GM21360 (cell line): ENCODE measurements around the gene DIABLO.
"Not testable (repeated sequence)": the region's sequence is repeated elsewhere in the genome, so short reads cannot be mapped to it uniquely, and the experiment has no call there.

Experiments
- ATAC-seq: cut with Tn5 transposase; IDR thresholded peaks from one replicate; pipeline ENCODE4 v1.9.1; 2021; ENCODE audit warnings: mild to moderate bottlenecking, moderate library complexity; ENCODE audit not compliant: unreplicated experiment

DIABLO gene

GRCh38 chr12:122190842-122191668, 34.8 kb downstream of the DIABLO start:
- ATAC-seq, result no peak

GRCh38 chr12:122189626-122190475, 36.0 kb downstream of the DIABLO start:
- ATAC-seq, result no peak

GRCh38 chr12:122187466-122187865, 38.4 kb downstream of the DIABLO start:
- no peak for ATAC-seq

GRCh38 chr12:122185494-122186082, 40.3 kb downstream of the DIABLO start:
- ATAC-seq, result no peak

GRCh38 chr12:122185079-122185478, 40.8 kb downstream of the DIABLO start:
- no peak for ATAC-seq

- no peak for ATAC-seq
Observed at GRCh38 chr12:122184517-122184916, 41.3 kb downstream of the DIABLO start.

GRCh38 chr12:122183588-122183940, 42.3 kb downstream of the DIABLO start:
- ATAC-seq, result no peak

- ATAC-seq, result no peak
Observed at GRCh38 chr12:122182887-122183587, 42.8 kb downstream of the DIABLO start, which contains the start of gene LRRC43. Gene LRRC43 (plus strand): TSS chr12:122183123. CDS start chr12:122183145, 22 bp downstream.

GRCh38 chr12:122176473-122176872, 49.4 kb downstream of the DIABLO start:
- not testable (repeated sequence) for ATAC-seq

GRCh38 chr12:122174155-122174845, 51.6 kb downstream of the DIABLO start, which contains the start of gene IL31:
Gene IL31 (minus strand): TSS chr12:122174221. CDS start chr12:122174172, 49 bp downstream.
- ATAC-seq, result no peak

- ATAC-seq, result no peak
Observed at GRCh38 chr12:122172262-122172939, 53.5 kb downstream of the DIABLO start.

- no peak for ATAC-seq
Observed at GRCh38 chr12:122171399-122171798, 54.5 kb downstream of the DIABLO start.

GRCh38 chr12:122168492-122168891, 57.4 kb downstream of the DIABLO start:
- no peak for ATAC-seq

GRCh38 chr12:122167356-122167925, 58.4 kb downstream of the DIABLO start:
- no peak for ATAC-seq

GRCh38 chr12:122166422-122167349, 59.2 kb downstream of the DIABLO start:
- no peak for ATAC-seq

- ATAC-seq, result no peak
Observed at GRCh38 chr12:122162976-122163375, 62.9 kb downstream of the DIABLO start.

- ATAC-seq, result no peak
Observed at GRCh38 chr12:122161682-122162081, 64.2 kb downstream of the DIABLO start.

- ATAC-seq, result no peak
Observed at GRCh38 chr12:122160761-122161160, 65.1 kb downstream of the DIABLO start.
